ENCODE measurements around the gene WWC1. TPM values are rescaled to one million over a fixed set of nuclear protein-coding genes. Genes with fewer than 3 reads are reported as not detected.

Gene WWC1
- total RNA-seq, 2 experiments from 2014 or later, result not detected

Other genes with a start within 250 kb of the WWC1 start
- gene RARS1, start 194.8 kb downstream of the WWC1 start, total RNA-seq (2014; rRNA removed; shearing (Covaris generic)), result 54.4 and 62.1 TPM in 2 replicates
- gene RARS1, start 194.8 kb downstream of the WWC1 start, total RNA-seq (2022), result 72.6 and 88.4 TPM in 2 replicates
- not detected in 2 replicates for gene FBLL1, start 237.7 kb downstream of the WWC1 start, total RNA-seq (2014; rRNA removed; shearing (Covaris generic))
- not detected in 2 replicates for gene FBLL1, start 237.7 kb downstream of the WWC1 start, total RNA-seq (2022)